ENCODE data around the gene LYPD8.

LYPD8 gene

GRCh38 chr1:248758352-248758751 lies 2.8 kb upstream of the LYPD8 start:
- DNase-seq (ENCODE audit: low read depth in 2 of 3, low spot score in 1 of 3) = no peak

- DNase-seq (ENCODE audit: low read depth in 2 of 3, low spot score in 1 of 3) = no peak
Observed at GRCh38 chr1:248757784-248758195, 2.2 kb upstream of the LYPD8 start.

- no peak for DNase-seq (ENCODE audit: low read depth in 2 of 3, low spot score in 1 of 3)
Observed at GRCh38 chr1:248756636-248757035, 1.1 kb upstream of the LYPD8 start.

GRCh38 chr1:248756151-248756550 lies 592 bp upstream of the LYPD8 start:
- no peak for DNase-seq (ENCODE audit: low read depth in 2 of 3, low spot score in 1 of 3)

GRCh38 chr1:248753708-248754280 lies 1.8 kb downstream of the LYPD8 start:
- no peak for DNase-seq (ENCODE audit: low read depth in 2 of 3, low spot score in 1 of 3)

DNA sequence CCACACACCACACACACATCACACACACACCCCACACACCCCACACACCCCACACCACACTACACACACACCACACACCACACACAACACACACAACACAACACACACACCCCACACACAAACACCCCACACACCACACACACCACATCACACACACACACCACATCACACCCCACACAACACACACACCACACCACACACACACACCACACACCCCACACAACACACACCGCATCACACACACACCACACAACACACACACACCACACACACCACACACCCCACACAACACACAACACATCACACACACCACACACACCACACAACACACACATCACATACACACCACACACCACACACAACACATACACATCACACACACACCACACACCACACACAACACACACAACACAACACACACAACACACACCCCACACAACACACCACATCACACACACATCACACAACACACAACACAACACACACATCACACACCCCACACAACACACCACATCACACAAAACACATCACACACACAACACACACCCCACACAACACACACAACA lies 2.4 kb downstream of the LYPD8 start:
- DNase-seq (ENCODE audit: low read depth in 2 of 3, low spot score in 1 of 3) = no peak

DNA sequence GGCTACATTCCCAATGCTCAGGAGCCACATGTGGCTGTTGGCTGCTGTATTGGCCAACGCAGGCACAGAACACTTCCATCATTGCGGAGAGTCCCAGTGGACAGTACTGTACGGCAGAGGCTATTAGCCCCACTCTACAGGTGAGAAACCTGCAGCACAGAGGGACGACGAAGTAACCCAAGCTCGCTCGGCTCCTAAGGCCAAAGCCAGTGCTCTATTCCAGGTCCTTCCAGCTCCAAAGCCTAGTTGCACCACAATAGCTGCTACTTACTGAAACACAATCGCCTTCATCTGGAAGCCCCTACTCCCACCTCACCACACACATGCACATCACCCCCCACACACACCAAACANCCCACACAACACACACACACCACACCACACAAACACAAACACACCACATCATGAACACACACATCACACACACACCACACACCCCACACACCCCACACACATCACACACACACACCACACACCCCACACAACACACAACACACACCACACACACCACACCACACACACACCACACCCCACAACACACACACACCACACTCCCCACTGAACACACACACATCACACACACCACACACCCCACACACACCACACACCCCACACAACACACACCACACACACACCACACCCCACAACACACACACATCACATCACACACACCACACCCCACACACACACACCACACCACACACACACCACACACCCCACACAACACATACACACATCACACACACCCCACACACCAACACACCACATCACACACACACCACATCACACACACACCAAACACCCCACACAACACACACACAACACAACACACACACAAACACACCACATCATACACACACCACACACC lies 3.2 kb downstream of the LYPD8 start:
- no peak for DNase-seq (ENCODE audit: low read depth in 2 of 3, low spot score in 1 of 3)

DNA sequence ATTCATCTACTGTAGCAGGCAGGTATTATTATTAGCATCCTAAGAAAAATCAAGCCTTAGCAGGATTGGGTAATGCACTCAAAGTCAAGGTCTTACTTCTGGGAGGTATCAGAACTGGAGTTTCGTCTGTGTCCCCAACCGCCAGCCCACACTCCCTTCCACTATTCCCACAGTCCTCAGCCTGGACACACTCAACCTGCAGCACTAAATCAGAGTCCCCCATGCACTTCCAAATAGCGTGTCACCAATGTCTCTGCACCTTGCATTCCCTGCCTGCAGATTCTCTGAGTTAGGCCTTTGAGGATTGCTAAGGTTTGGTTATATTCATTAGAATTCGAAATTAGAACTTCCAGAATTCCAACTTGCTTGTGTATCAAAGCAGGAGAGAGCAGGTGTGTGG lies 3.9 kb downstream of the LYPD8 start:
- DNase-seq (ENCODE audit: low read depth in 2 of 3, low spot score in 1 of 3) = no peak

- no peak for DNase-seq (ENCODE audit: low read depth in 2 of 3, low spot score in 1 of 3)
Observed at GRCh38 chr1:248751142-248751541, 4.4 kb downstream of the LYPD8 start.

- no peak for DNase-seq (ENCODE audit: low read depth in 2 of 3, low spot score in 1 of 3)
Observed at GRCh38 chr1:248750496-248750895, 5.1 kb downstream of the LYPD8 start.

DNA sequence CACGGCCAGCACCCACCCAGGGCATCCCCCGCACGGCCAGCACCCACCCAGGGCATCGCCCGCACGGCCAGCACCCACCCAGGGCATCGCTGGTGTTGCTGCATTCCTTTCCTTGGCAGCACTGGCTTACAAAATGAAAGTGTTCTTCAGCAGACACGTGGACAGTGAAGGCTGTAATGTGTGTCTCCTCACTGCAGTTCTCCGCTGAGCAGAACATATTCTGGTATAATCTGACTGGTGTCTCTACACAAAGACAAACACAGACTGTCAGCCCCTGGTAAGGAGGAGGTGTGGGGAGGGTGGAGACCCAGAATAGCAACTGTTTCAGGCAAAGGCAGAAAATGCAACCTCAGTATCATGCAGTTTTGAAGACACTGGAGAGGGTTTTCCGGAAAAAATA lies 7.3 kb downstream of the LYPD8 start:
- DNase-seq (ENCODE audit: low read depth in 2 of 3, low spot score in 1 of 3) = no peak

DNA sequence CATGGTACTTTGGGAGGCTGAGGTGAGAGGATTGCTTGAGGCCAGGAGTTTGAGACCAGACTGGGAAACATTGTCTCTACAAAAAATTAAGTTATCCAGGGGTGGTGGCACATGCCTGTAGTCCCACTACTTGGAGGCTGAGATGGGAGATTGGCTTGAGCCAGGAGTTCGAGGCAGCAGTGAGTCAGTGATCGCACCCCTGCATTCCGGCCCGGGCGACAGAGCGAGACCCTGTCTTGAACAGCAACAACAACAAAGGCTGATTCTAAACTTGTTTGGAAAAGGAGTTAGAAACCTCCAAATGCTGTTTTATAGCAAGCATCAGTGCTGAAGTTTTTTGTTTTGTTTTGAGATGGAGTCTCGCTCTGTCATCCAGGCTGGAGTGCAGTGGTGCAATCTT lies 14.7 kb downstream of the LYPD8 start:
- DNase-seq (ENCODE audit: low read depth in 2 of 3, low spot score in 1 of 3) = no peak

- DNase-seq (ENCODE audit: low read depth in 2 of 3, low spot score in 1 of 3) = no peak
Observed at GRCh38 chr1:248739572-248740205, 15.9 kb downstream of the LYPD8 start.

DNA sequence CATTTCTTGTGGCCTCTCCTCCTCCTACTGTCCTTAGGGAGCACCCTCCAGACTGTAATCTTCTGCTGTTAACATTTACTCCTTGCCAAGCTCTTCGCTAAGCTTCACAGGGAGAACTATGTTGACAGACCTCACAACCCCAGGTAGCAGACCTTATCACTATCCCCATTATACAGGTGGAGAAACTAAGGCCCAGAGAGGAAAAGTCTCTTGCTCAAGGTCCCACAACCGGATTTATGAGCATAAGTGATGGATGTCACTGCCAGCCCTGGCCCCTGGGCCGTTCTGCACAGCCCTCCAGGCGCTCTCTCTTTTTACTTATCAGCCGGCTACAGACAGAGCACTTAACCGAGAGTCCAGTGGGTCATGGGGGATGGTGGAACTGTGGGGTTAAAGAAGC lies 18.1 kb downstream of the LYPD8 start:
- DNase-seq (ENCODE audit: low read depth in 2 of 3, low spot score in 1 of 3) = no peak

- DNase-seq (ENCODE audit: low read depth in 2 of 3, low spot score in 1 of 3) = no peak
Observed at GRCh38 chr1:248736977-248737376, 18.6 kb downstream of the LYPD8 start.

DNA sequence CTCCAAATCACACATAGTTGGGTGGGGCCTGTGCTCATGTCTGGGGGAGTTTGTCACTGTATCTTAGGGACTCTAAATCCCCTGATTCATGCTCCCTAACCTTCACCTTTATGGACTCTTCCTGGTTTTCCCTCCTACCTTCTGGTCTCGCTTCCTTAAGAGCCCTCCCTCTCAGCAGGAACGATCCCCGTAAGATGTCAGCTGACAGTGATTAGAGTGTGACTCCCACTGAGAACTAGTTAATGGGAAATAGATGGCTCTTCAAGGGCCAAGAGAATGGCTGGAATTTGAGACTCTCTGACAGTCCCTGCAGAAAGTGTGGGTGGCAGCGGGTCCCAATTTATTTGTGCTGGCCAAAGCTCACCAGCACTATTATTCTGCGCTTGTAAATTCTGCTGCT lies 22.0 kb downstream of the LYPD8 start:
- no peak for DNase-seq (ENCODE audit: low read depth in 2 of 3, low spot score in 1 of 3)

- no peak for DNase-seq (ENCODE audit: low read depth in 2 of 3, low spot score in 1 of 3)
Observed at GRCh38 chr1:248730507-248731335, 24.8 kb downstream of the LYPD8 start.

DNA sequence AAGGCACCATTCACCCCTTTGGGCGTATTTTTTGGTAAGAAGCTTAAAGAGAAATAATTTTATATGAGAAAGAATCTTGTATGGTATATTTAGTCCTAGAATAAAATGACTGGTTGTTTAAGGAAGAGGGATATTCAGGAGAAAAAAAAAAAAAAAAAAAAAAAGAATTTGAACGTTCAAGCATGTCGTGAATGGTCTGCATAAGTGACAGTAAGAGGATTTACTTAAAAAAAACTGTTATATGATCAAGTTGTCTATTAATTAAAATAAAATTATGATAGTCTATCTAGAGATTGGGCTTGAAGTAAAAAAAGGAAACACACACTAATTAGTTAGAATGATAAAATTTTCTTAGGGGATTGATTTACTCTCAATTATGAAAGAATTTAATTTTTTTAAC lies 41.3 kb downstream of the LYPD8 start:
- DNase-seq (ENCODE audit: low read depth in 2 of 3, low spot score in 1 of 3) = no peak

- no peak for DNase-seq (ENCODE audit: low read depth in 2 of 3, low spot score in 1 of 3)
Observed at GRCh38 chr1:248710305-248710900, 45.2 kb downstream of the LYPD8 start.

DNA sequence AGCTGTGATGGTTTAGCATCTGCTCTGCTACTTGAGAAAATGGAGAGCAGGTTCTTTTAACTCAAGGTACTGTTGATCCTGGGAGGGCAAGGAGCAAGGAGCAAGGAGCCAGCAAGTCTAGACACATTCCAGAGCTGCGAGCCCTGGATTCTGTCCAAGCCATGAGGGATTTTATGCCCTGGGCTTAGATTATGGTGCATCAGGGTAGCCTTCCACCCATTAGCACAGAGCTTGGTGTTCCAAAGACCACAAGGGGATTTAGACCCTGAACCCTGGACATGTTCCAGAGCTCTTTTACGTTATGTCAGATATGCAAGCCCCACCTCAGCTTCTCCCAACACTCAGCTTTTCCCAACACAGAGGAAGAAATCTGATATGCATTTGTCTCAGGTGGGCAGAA lies 51.0 kb downstream of the LYPD8 start:
- DNase-seq (ENCODE audit: low read depth in 2 of 3, low spot score in 1 of 3) = no peak

DNA sequence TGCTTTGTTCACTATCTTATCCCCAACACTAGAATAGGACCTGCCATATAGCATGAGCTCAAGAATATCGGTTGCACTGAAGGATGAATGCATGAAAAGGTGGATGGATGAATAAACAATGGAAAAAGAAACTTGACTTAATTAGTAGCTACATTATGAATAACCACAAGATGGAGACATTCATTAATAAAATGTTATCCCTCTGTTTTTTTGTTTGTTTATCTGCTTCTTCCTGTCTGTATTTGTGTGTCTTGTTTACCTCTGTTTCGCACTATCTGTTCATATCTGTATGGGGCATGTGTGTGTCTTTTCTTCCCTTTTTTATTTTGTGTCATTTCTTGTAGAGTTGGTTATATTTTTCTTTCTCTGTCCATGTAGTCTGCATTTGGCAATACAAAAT lies 51.9 kb downstream of the LYPD8 start:
- DNase-seq (ENCODE audit: low read depth in 2 of 3, low spot score in 1 of 3) = no peak

Measured in stimulated activated CD4-positive, alpha-beta T cell treated with anti-CD3 and anti-CD28 coated beads, Interleukin-12 subunit alpha, Interleukin-12 subunit beta, amount 100 ng/mL, for 48 hours (primary cell).